Pancreas (tissue), 10 donors: ENCODE results near the gene ZNF296. TPM values are rescaled to one million over a fixed set of nuclear protein-coding genes. Genes with fewer than 3 reads are reported as not detected.
A peak's percentile ranks its signal among the peaks of the same experiment; 100 is the strongest.

Source experiments
- ATAC-seq, 4 donors: fragments of 200-7000 bp; cut with Tn5 transposase; one replicate each; pipeline versions ENCODE4 v1.8.0 to v1.9.1; 2020; ENCODE audit warnings: mild to moderate bottlenecking in 4 of 4, moderate library complexity in 4 of 4
- DNase-seq, 6 donors: peaks; one replicate each; pipeline ENCODE4 v3.0.0-alpha.2; 2020
- FAIRE-seq: peaks from 2 replicates; lab custom pipeline; 2012; peaks lifted over from hg19 to GRCh38; lab: Jason Lieb, UNC
- H3K27ac ChIP-seq, 4 donors: fragments of 200-600 bp; sonication (generic); 1 replicate in 3 of 4; 2 replicates in 1 of 4; pipeline versions ENCODE4 v1.5.0 to v1.8.0; 2020
- H3K27me3 ChIP-seq, 4 donors: fragments of 200-600 bp; one replicate each; pipeline ENCODE4 v1.8.0; 2021
- H3K36me3 ChIP-seq, 3 donors: fragments of 200-600 bp; sonication (generic) in 1 of 3; one replicate each; pipeline versions ENCODE4 v1.5.0 to v1.8.0; 2020 to 2021
- H3K4me1 ChIP-seq, 3 donors: fragments of 200-600 bp; one replicate each; pipeline ENCODE4 v1.8.0; 2021
- H3K4me3 ChIP-seq, 4 donors: fragments of 200-600 bp; sonication (generic) in 2 of 4; one replicate each; pipeline versions ENCODE4 v1.5.0 to v1.8.0; 2020 to 2021
- H3K9me3 ChIP-seq, 4 donors: fragments of 200-600 bp; one replicate each; pipeline ENCODE4 v1.8.0; 2021
- WGBS, 2 donors: extraction: QIAGEN DNeasy Blood & Tissue Kit; methylation state at CpG; one replicate each; pipeline ENCODE4 v1.1.7; 2013; 5-methylcytosine and 5-hydroxymethylcytosine counted together
- intact Hi-C, 3 donors: fragments of 100-400 bp; cut with DNase I; formaldehyde crosslinking; loops; one replicate each; pipeline versions ENCODE4 v1.11.1 to v1.14.2; 2022
- polyA plus RNA-seq, 2 donors: library from polyadenylated mRNA; stranded (reverse); fragments of 200-250 nt; gene quantifications; one replicate each; pipeline ENCODE4 v1.2.3, GENCODE V29; 2013
- total RNA-seq, 6 donors: library from RNA; stranded (reverse); fragmentation: NEBNext Ultra II Directional in 4 of 6; extraction: Animal tissue kit (Norgen Biotek cat#: 25700) in 4 of 6; gene quantifications; one replicate each; pipeline versions ENCODE4 v1.2.1 to v1.2.4, GENCODE V29; 2021 to 2023
- TF ChIP-seq, protein P1 (sequence below), 4 donors: fragments of 200-600 bp; sonication (generic) in 3 of 4; IDR thresholded peaks; one replicate each; pipeline versions ENCODE4 v1.5.0 to v1.8.0; 2021; ENCODE audit warnings: antibody characterized with exemption in 4 of 4
- donor health status: healthy with polysubstance abuse.
- donor health status: DM: no; HTN: no; CAD: no; lungs with moderate emphysema.
- donor health status: DM: no; HTN: no; CAD: no.
- donor health status: control.
- donor health status: control.
- donor health status: Bipolar disorder and iron deficiency.
- donor health status: DM: yes; HTN: yes; CAD: no.
- donor health status: DM: no; HTN: no; CAD: no.
- donor health status: DM: no; HTN: no; CAD: no.
- donor health status: DM: yes; HTN: yes; CAD: no.

ZNF296 gene
- total and polyA plus RNA-seq, 8 donors: 0.15 to 2.1 (median 0.47) TPM

DNA sequence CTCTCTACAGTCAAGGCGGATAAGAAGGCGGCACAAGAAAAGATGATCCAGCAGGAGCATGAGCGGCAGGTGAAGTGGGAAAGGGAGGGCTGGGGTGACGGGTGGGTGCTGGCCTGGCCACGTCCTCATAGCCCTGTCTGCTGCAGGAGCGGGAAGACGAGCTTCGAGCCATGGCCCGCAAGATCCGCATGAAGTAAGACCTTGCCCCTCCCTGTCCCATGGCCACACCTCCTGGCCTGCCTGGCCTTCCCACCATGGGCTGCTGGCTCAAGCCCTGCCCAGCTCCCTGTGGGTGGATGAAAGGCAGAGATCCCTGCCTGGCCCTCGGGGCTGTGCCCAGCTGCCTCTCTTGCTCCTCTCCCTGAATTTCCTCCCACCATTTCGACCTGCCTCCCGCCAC, 7.2 kb downstream of the ZNF296 start:
- no peak overlapping the region for H3K4me3 ChIP-seq
- H3K4me1 ChIP-seq: no peaks in the 10 kb centered on the region
- H3K36me3 ChIP-seq: peaks cover 0 to 57% (median 25%) of the 10 kb centered on the region in 3 donors
- no peaks in the 10 kb centered on the region for H3K27me3 ChIP-seq
- no peak for FAIRE-seq
- peak in 3 of 4 donors; percentile 19 to 38 (median 34) for ATAC-seq
- DNase-seq: no peak
- TF ChIP-seq, protein P1, sequence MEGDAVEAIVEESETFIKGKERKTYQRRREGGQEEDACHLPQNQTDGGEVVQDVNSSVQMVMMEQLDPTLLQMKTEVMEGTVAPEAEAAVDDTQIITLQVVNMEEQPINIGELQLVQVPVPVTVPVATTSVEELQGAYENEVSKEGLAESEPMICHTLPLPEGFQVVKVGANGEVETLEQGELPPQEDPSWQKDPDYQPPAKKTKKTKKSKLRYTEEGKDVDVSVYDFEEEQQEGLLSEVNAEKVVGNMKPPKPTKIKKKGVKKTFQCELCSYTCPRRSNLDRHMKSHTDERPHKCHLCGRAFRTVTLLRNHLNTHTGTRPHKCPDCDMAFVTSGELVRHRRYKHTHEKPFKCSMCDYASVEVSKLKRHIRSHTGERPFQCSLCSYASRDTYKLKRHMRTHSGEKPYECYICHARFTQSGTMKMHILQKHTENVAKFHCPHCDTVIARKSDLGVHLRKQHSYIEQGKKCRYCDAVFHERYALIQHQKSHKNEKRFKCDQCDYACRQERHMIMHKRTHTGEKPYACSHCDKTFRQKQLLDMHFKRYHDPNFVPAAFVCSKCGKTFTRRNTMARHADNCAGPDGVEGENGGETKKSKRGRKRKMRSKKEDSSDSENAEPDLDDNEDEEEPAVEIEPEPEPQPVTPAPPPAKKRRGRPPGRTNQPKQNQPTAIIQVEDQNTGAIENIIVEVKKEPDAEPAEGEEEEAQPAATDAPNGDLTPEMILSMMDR (IDR thresholded peaks at IDR 0.05): no peak
- 82 to 88% methylated on average over 13 of the region's 13 CpGs for whole genome bisulfite sequencing, 2 donors
- intact Hi-C loops: no loop called here
- H3K9me3 ChIP-seq: no peaks in the 10 kb centered on the region
- no peak overlapping the region for H3K27ac ChIP-seq

DNA sequence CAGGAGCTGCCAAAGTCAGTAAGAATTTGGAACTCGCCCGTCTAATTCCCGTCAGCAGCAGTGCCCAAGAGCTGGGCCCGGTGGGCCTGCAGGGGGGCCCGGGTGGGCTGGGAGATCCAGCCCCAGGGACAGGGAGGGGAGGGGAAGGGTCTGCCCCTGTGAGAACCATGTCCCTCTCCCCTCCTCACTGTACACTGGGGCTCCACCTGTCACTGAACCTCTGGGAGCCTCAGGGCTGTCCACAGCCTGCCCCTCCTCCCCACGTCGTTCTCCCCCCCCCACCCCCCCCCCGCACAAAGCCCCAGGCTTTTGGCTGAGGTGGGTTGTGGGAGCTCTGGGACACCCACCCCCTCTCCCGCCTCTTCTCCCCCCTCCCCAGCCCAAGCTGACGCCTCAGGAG, 8.2 kb downstream of the ZNF296 start:
- no peak for DNase-seq
- TF ChIP-seq, protein P1 (IDR thresholded peaks at IDR 0.05): no peak
- intact Hi-C loops: no loop called here
- Histone ChIP-seq H3K4me1 (no peaks in the 10 kb centered on the region), H3K27me3 (no peaks in the 10 kb centered on the region), H3K27ac (no peak overlapping the region), H3K9me3 (no peaks in the 10 kb centered on the region), H3K4me3 (no peak overlapping the region), H3K36me3 (peaks cover 0 to 65% (median 28%) of the 10 kb centered on the region in 3 donors)
- FAIRE-seq: no peak
- 80 to 92% methylated on average over 5 to 6 of the region's 10 CpGs for WGBS, 2 donors
- no peak for ATAC-seq

DNA sequence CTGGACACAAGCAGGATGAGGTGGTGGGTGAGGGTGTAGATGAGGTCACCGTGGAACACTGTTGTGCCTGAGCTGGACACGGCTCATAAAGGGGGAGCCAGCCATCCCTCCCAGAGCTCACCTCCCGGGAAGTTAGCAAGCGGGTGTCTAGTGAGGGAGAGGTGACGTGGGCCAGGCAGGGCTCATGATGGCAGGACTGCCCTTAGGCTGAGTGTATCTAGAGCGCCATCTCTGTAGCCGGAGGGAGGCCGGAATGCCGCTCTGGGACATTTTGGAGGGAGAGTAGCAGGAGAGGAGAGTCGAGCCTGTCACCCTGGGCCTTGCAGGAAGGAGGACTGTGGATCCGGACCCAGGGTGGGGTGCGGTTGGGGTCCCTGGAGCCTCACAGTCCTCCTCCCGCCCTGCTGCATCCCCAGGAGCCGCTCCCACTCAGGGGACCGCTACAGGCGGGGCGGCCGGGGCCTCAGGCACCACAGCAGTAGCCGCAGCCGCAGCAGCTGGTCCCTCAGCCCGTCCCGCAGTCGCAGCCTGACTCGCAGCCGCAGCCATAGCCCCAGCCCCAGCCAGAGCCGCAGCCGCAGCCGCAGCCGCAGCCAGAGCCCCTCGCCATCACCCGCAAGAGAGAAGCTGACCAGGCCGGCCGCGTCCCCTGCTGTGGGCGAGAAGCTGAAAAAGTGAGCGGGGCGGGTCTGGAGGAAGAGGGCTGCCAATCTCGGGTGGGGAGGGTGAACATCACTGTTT, 9.2 kb downstream of the ZNF296 start:
- no peaks in the 10 kb centered on the region for H3K4me1 ChIP-seq
- 95 to 97% methylated on average over 34 to 38 of the region's 38 CpGs for WGBS, 2 donors
- no peak for ATAC-seq
- H3K4me3 ChIP-seq: no peak overlapping the region
- no peak for DNase-seq
- no peak for FAIRE-seq
- no peak overlapping the region for H3K27ac ChIP-seq
- no peaks in the 10 kb centered on the region for H3K9me3 ChIP-seq
- intact Hi-C loops: no loop called here
- TF ChIP-seq, protein P1 (IDR thresholded peaks at IDR 0.05): no peak
- peaks cover 0 to 72% (median 28%) of the 10 kb centered on the region in 3 donors for H3K36me3 ChIP-seq
- no peaks in the 10 kb centered on the region for H3K27me3 ChIP-seq

DNA sequence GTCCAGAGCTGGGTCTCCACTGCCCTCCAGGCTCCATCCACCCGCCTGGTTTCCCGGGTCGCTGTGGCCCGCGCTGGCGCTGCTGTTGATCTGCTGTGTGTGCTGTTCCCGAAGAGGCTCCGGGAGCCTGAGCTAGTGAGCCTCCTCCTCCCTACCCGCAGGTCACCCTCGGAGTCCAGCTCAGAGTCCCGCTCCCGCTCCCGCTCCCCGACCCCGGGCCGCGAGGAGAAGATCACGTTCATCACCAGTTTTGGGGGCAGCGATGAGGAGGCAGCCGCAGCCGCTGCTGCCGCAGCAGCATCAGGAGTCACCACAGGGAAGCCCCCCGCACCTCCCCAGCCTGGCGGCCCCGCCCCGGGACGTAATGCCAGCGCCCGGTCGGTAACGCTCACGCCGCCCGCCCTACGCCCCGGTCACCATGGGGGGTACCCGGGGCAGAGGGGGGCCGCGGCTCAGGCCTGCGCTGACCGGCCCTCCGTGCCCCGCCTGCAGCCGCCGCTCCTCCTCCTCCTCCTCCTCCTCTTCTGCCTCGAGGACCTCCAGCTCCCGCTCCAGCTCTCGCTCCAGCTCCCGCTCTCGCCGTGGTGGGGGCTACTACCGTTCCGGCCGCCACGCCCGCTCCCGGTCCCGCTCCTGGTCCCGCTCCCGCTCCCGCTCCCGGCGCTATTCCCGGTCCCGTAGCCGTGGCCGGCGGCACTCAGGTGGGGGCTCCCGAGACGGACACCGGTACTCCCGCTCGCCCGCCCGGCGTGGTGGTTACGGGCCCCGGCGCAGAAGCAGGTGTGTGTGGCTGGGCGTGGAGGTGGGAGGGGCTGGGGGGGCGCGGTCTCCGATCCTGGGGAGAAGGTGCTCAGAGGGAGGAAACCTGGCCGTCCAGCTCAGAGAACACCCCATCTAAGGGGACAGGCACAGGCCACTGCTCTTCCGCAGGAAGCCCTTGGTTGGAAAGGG, 12.2 kb downstream of the ZNF296 start:
- intact Hi-C loops: no loop called here
- no peak overlapping the region for H3K4me3 ChIP-seq
- H3K27ac ChIP-seq: no peak overlapping the region
- DNase-seq (no peak), ATAC-seq (no peak), FAIRE-seq (no peak)
- no peaks in the 10 kb centered on the region for H3K27me3 ChIP-seq
- no peaks in the 10 kb centered on the region for H3K9me3 ChIP-seq
- H3K36me3 ChIP-seq: peaks cover under 1 to 85% (median 50%) of the 10 kb centered on the region in 3 donors
- H3K4me1 ChIP-seq: no peaks in the 10 kb centered on the region
- 95% methylated on average over 83 to 85 of the region's 85 CpGs for WGBS, 2 donors
- TF ChIP-seq, protein P1 (IDR thresholded peaks at IDR 0.05): no peak
